Measurements from ENCODE around the gene KIAA1328. TPM values are rescaled to one million over a fixed set of nuclear protein-coding genes. Genes with fewer than 3 reads are reported as not detected.

The KIAA1328 gene
- total and polyA plus RNA-seq, 3 experiments from 2014 or later = 6.6 to 8.3 (median 6.8) TPM

DNA sequence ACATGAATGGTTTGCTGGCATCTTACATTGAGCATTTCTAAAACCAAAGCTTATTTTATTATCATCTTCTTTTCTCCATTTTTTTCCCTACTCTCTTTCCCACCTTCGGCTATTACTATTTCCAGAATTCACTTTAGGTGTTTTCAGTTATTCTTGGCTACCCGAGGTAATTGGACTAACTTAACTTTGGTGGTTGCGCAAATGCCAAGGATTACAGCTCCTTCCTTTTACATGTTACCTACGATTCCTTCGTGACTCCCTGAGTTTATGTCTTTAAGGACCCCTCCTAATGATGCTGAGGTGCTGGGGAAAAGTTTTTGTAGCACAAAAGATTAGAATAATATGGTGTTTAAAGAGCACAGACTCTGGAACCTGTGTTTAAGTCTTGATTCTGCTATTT is 14.3 kb downstream of the KIAA1328 start:
- Histone ChIP-seq H3K4me3 (ENCODE audit: low read length) (no peak overlapping the region), H3K36me3 (ENCODE audit: insufficient read depth, low read length) (peaks cover 4% of the 10 kb centered on the region), H3K4me1 (ENCODE audit: insufficient read depth, low read length) (no peaks in the 10 kb centered on the region), H3K27me3 (ENCODE audit: insufficient read depth, low read length, poor library complexity, severe bottlenecking) (no peaks in the 10 kb centered on the region), H3K9me3 (ENCODE audit: low read length) (no peaks in the 10 kb centered on the region), H3K27ac (ENCODE audit: low read depth, low read length) (no peak overlapping the region)
- ChIA-PET POLR2A (no interaction called here), CTCF (no interaction called here)
- no peak overlapping the region for H3K27ac Mint-ChIP-seq
- DNase-seq = no peak
- peaks cover 3 to 11% (median 9%) of the 10 kb centered on the region in 3 donors for H3K4me1 Mint-ChIP-seq
- H3K36me3 Mint-ChIP-seq = peaks cover 20 to 47% (median 22%) of the 10 kb centered on the region in 3 donors
- peaks cover 0 to 2% (median 0%) of the 10 kb centered on the region in 5 donors for H3K9me3 Mint-ChIP-seq
- no peaks in the 10 kb centered on the region for H3K27me3 Mint-ChIP-seq
- H3K4me3 Mint-ChIP-seq = no peak overlapping the region

DNA sequence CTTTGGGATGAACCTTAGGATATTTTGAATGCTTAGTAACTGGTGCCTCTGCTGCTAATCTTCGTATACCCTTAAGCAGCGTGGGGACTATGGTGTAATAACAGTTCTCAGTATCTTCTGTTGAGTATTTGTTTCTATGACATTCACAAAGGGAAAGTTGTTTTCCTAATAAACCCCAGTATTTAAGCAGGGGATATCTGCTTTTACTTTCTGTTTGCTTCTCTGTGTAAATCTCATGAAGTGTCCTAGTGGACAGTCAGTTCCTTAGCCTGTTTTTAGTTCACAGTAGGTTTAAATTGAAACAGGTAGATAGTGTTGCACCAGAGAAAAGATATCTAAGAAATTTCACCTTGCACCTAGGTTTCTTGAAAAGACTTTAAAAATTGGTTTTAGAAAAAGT is 14.9 kb downstream of the KIAA1328 start:
- POLR2A ChIA-PET = interaction anchor here (0.6 kb wide), 1 partner anchor 17 kb away, joined by 3 read pairs; no protein-coding TSS in a partner anchor

DNA sequence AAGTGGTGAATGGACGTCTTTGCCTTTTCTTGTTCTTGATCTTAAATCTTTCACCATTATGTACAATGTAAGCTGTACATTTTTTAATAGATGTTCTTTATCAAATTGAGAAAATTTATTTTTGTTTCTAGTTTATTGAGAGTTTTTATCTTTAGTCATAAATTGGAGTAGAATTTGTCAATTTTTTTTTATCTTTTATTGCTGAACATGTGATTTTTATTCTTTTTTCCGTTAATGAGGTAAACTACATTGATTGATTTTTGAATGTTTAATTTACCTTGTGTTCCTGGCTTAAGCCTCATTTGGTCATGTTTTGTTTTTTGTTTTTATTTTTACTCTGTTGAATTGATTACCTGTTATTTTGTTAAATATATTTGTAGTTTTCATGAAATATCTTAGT is 19.7 kb downstream of the KIAA1328 start:
- Mint-ChIP-seq H3K4me1 (peaks cover 0 to 11% (median 3%) of the 10 kb centered on the region in 3 donors), H3K27ac (no peak overlapping the region), H3K9me3 (peaks cover 3 to 20% (median 14%) of the 10 kb centered on the region in 5 donors), H3K4me3 (no peak overlapping the region), H3K27me3 (no peaks in the 10 kb centered on the region), H3K36me3 (peaks cover 27 to 41% (median 36%) of the 10 kb centered on the region in 3 donors)
- DNase-seq = no peak
- H3K27ac ChIP-seq (ENCODE audit: low read depth, low read length) = no peak overlapping the region
- H3K9me3 ChIP-seq (ENCODE audit: low read length) = no peaks in the 10 kb centered on the region
- ChIA-PET POLR2A (no interaction called here), CTCF (no interaction called here)
- H3K4me1 ChIP-seq (ENCODE audit: insufficient read depth, low read length) = no peaks in the 10 kb centered on the region
- H3K27me3 ChIP-seq (ENCODE audit: insufficient read depth, low read length, poor library complexity, severe bottlenecking) = no peaks in the 10 kb centered on the region
- H3K4me3 ChIP-seq (ENCODE audit: low read length) = no peak overlapping the region
- no peaks in the 10 kb centered on the region for H3K36me3 ChIP-seq (ENCODE audit: insufficient read depth, low read length)

More for the DNA sequence above, 14.9 kb downstream of the KIAA1328 start:
- Histone ChIP-seq H3K27me3 (ENCODE audit: insufficient read depth, low read length, poor library complexity, severe bottlenecking) (no peaks in the 10 kb centered on the region), H3K27ac (ENCODE audit: low read depth, low read length) (no peak overlapping the region), H3K36me3 (ENCODE audit: insufficient read depth, low read length) (peaks cover 4% of the 10 kb centered on the region), H3K4me1 (ENCODE audit: insufficient read depth, low read length) (no peaks in the 10 kb centered on the region), H3K4me3 (ENCODE audit: low read length) (no peak overlapping the region), H3K9me3 (ENCODE audit: low read length) (no peaks in the 10 kb centered on the region)
- Mint-ChIP-seq H3K36me3 (peaks cover 18 to 45% (median 19%) of the 10 kb centered on the region in 3 donors), H3K27ac (no peak overlapping the region), H3K27me3 (no peaks in the 10 kb centered on the region), H3K4me1 (peaks cover 3 to 11% (median 9%) of the 10 kb centered on the region in 3 donors), H3K4me3 (no peak overlapping the region), H3K9me3 (peaks cover 0 to 2% (median 0%) of the 10 kb centered on the region in 5 donors)
- CTCF ChIA-PET = no interaction called here
- no peak for DNase-seq

DNA sequence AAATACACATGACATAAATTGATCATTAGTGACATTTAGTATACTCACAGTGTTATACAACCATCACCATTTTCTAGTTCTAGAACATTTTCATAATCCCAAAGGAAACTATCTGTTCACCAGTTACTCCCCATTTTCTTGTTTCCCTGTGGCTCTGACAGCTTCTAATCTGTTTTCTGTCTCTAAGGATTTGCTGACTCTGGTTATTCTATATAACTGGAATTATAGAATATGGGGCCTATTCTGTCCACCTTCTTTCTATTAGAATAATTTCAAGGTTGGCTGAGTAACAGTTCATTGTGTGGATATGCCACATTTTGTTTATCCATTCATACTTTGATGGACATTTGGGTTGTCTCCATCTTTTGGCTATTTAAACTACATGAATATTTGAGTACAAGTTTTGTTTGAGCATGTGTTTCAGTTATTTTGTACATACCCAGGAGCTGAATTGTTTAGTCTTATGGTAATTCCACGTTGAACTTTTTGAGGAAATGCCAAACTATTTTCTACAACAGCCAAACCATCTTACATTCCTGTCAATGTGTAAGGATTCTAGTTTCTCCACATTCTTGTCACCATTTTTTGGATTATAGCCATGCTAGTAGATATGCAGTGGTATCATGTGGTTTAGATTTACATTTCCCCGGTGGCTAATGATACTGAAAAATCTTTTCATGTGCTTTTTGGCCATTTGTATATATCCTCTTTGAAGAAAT is 20.5 kb downstream of the KIAA1328 start:
- Mint-ChIP-seq H3K27me3 (no peaks in the 10 kb centered on the region), H3K9me3 (peaks cover 3 to 20% (median 14%) of the 10 kb centered on the region in 5 donors), H3K4me3 (no peak overlapping the region), H3K4me1 (peaks cover 0 to 6% (median under 1%) of the 10 kb centered on the region in 3 donors), H3K36me3 (peaks cover 32 to 44% (median 40%) of the 10 kb centered on the region in 3 donors), H3K27ac (no peak overlapping the region)
- Histone ChIP-seq H3K27ac (ENCODE audit: low read depth, low read length) (no peak overlapping the region), H3K36me3 (ENCODE audit: insufficient read depth, low read length) (no peaks in the 10 kb centered on the region), H3K4me1 (ENCODE audit: insufficient read depth, low read length) (no peaks in the 10 kb centered on the region), H3K9me3 (ENCODE audit: low read length) (no peaks in the 10 kb centered on the region), H3K4me3 (ENCODE audit: low read length) (no peak overlapping the region), H3K27me3 (ENCODE audit: insufficient read depth, low read length, poor library complexity, severe bottlenecking) (no peaks in the 10 kb centered on the region)
- CTCF ChIA-PET = no interaction called here
- POLR2A ChIA-PET = no interaction called here
- no peak for DNase-seq

DNA sequence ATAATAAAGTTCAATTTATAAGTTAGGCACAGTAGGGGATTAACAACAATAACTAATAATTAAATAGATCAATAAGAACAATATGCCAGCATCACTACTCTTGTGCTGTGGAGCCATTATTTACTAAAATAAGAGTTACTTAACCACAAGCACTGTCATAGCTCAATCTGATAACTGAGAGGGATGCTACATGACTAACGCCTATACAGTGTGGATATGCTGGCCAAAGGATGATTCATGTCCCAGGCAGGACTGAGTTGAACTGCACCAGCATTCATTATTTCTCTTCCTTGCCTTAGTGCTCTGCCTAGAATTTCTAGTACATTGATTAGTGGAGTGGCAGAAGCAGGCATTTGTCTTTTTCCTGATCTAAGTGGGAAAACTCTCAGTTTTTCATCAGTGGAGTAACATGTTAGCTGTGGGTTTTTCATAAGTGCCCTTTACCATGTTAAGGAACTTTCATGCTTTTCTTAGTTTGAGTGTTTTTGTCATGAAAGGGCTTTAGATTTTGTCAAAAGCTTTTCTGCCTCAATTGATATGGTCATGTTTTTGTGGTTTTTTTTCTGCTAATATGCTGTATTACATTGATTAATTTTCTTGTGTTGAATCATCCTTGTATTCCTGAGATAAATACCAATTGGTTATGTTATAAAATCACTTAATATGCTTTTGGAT is 21.7 kb downstream of the KIAA1328 start:
- peaks cover 35 to 51% (median 37%) of the 10 kb centered on the region in 3 donors for H3K36me3 Mint-ChIP-seq
- no peak overlapping the region for H3K27ac Mint-ChIP-seq
- no peaks in the 10 kb centered on the region for H3K4me1 ChIP-seq (ENCODE audit: insufficient read depth, low read length)
- H3K9me3 Mint-ChIP-seq = peaks cover 3 to 20% (median 14%) of the 10 kb centered on the region in 5 donors
- ChIA-PET POLR2A (no interaction called here), CTCF (no interaction called here)
- no peaks in the 10 kb centered on the region for H3K27me3 ChIP-seq (ENCODE audit: insufficient read depth, low read length, poor library complexity, severe bottlenecking)
- peaks cover 0 to 6% (median 1%) of the 10 kb centered on the region in 3 donors for H3K4me1 Mint-ChIP-seq
- DNase-seq = no peak
- no peak overlapping the region for H3K4me3 Mint-ChIP-seq
- H3K27me3 Mint-ChIP-seq = no peaks in the 10 kb centered on the region
- no peaks in the 10 kb centered on the region for H3K36me3 ChIP-seq (ENCODE audit: insufficient read depth, low read length)
- no peaks in the 10 kb centered on the region for H3K9me3 ChIP-seq (ENCODE audit: low read length)
- H3K4me3 ChIP-seq (ENCODE audit: low read length) = no peak overlapping the region
- H3K27ac ChIP-seq (ENCODE audit: low read depth, low read length) = no peak overlapping the region

DNA sequence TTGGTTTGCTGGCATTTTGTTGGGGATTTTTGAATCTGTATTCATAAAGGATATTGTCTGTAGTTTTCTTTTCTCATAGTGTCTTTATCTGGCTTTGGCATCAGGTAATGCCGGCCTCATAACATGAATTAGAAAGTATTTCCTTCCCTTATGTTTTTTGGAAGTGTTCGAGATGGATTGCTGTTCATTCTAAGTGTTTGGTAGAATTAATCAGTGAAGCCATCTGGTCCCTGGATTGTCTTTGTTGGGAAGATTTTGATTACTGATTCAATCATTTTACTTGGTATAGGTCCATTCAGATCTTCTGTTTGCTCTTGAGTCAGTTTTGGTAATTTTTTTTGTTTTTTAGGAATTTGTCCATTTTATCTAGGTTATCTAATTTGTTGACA is 22.3 kb downstream of the KIAA1328 start:
- peaks cover 0 to 6% (median 1%) of the 10 kb centered on the region in 3 donors for H3K4me1 Mint-ChIP-seq
- POLR2A ChIA-PET = no interaction called here
- H3K9me3 Mint-ChIP-seq = peaks cover 3 to 20% (median 14%) of the 10 kb centered on the region in 5 donors
- Histone ChIP-seq H3K27me3 (ENCODE audit: insufficient read depth, low read length, poor library complexity, severe bottlenecking) (no peaks in the 10 kb centered on the region), H3K36me3 (ENCODE audit: insufficient read depth, low read length) (no peaks in the 10 kb centered on the region), H3K27ac (ENCODE audit: low read depth, low read length) (no peak overlapping the region), H3K4me3 (ENCODE audit: low read length) (no peak overlapping the region), H3K4me1 (ENCODE audit: insufficient read depth, low read length) (no peaks in the 10 kb centered on the region), H3K9me3 (ENCODE audit: low read length) (no peaks in the 10 kb centered on the region)
- CTCF ChIA-PET = interaction anchor here (1.1 kb wide), 1 partner anchor 23 kb away, joined by 4 read pairs; the partner anchor contains the start of genes KIAA1328 and TPGS2
- H3K36me3 Mint-ChIP-seq = peaks cover 36 to 55% (median 41%) of the 10 kb centered on the region in 3 donors
- DNase-seq = no peak
- H3K4me3 Mint-ChIP-seq = no peak overlapping the region
- H3K27me3 Mint-ChIP-seq = no peaks in the 10 kb centered on the region
- no peak overlapping the region for H3K27ac Mint-ChIP-seq

DNA sequence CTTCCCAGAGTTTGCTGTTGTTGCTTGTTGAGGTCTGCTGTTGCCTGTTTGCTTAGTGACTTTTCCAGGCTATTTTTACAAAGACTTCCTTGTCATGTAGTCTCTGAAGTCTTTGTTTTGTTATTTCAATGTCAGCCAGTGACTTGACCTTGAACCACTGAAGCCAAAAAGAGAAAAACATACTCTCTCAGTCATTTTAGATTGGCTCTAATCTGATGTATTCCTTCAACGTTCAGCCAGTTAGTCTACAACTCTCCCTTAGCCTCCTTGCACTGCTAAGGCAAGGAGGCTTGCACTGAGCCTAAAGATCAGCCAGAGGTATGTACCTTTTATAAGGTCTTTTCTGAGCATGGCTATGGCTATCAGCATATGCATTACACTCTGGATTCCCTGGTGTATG is 27.9 kb downstream of the KIAA1328 start:
- Histone ChIP-seq H3K36me3 (ENCODE audit: insufficient read depth, low read length) (no peaks in the 10 kb centered on the region), H3K4me1 (ENCODE audit: insufficient read depth, low read length) (no peaks in the 10 kb centered on the region), H3K4me3 (ENCODE audit: low read length) (no peak overlapping the region), H3K27ac (ENCODE audit: low read depth, low read length) (no peak overlapping the region), H3K9me3 (ENCODE audit: low read length) (no peaks in the 10 kb centered on the region), H3K27me3 (ENCODE audit: insufficient read depth, low read length, poor library complexity, severe bottlenecking) (no peaks in the 10 kb centered on the region)
- no peak overlapping the region for H3K27ac Mint-ChIP-seq
- no peaks in the 10 kb centered on the region for H3K27me3 Mint-ChIP-seq
- DNase-seq = no peak
- H3K4me3 Mint-ChIP-seq = no peak overlapping the region
- ChIA-PET CTCF (no interaction called here), POLR2A (no interaction called here)
- H3K36me3 Mint-ChIP-seq = peaks cover 32 to 50% (median 43%) of the 10 kb centered on the region in 3 donors
- H3K9me3 Mint-ChIP-seq = peaks cover 3 to 14% (median 12%) of the 10 kb centered on the region in 5 donors
- H3K4me1 Mint-ChIP-seq = peaks cover 0 to 1% (median 0%) of the 10 kb centered on the region in 3 donors

DNA sequence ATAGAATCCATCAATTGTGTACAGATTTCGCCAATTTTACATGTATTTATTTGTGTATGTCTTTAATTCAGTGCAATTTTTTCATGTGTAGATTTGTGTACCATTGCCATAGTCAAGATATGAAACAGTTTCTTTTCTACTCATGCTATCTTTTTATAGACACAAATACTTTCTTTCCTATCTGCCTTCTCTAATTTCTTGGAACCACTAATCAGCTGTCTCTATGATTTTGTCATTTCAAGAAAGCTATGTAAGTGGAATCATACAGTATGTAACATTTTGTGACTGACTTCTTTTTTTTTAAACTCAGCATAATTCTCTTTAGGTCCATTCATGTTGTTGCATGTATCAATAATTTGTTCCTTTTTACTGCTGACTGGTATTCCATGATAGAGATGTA is 33.3 kb downstream of the KIAA1328 start:
- ChIA-PET CTCF (no interaction called here), POLR2A (no interaction called here)
- Mint-ChIP-seq H3K9me3 (no peaks in the 10 kb centered on the region), H3K27me3 (no peaks in the 10 kb centered on the region), H3K4me1 (no peaks in the 10 kb centered on the region), H3K36me3 (peaks cover 17 to 30% (median 25%) of the 10 kb centered on the region in 3 donors), H3K27ac (peak overlapping the region in 1 of 8 donors; percentile 21), H3K4me3 (no peak overlapping the region)
- Histone ChIP-seq H3K9me3 (ENCODE audit: low read length) (no peaks in the 10 kb centered on the region), H3K27ac (ENCODE audit: low read depth, low read length) (no peak overlapping the region), H3K27me3 (ENCODE audit: insufficient read depth, low read length, poor library complexity, severe bottlenecking) (no peaks in the 10 kb centered on the region), H3K36me3 (ENCODE audit: insufficient read depth, low read length) (no peaks in the 10 kb centered on the region), H3K4me1 (ENCODE audit: insufficient read depth, low read length) (no peaks in the 10 kb centered on the region), H3K4me3 (ENCODE audit: low read length) (no peak overlapping the region)
- DNase-seq = no peak

Measured in CD8-positive, alpha-beta memory T cell (primary cell).